Fibroblast of skin of left biceps (primary cell): ENCODE measurements around the gene ERBB2.
A peak's percentile ranks its signal among the peaks of the same experiment; 100 is the strongest.

Experiments used
- DNase-seq, 2 experiments: peaks; one replicate each; pipeline ENCODE4 v3.0.0-alpha.2; 2013; ENCODE audit warnings: low read depth in 2 of 2

The ERBB2 gene

GRCh38 chr17:39665642-39666224 is 34.1 kb upstream of the ERBB2 start:
- DNase-seq = no peak

- DNase-seq = no peak
These were observed 33.6 kb upstream of the ERBB2 start for GRCh38 chr17:39666231-39666600.

GRCh38 chr17:39666601-39667261 is 33.1 kb upstream of the ERBB2 start:
- DNase-seq = no peak

GRCh38 chr17:39667262-39667944 is 32.5 kb upstream of the ERBB2 start:
- DNase-seq = no peak

GRCh38 chr17:39667945-39668924 is 31.6 kb upstream of the ERBB2 start, which contains the start of gene PNMT:
Gene PNMT, plus strand, starts transcription at chr17:39668453. Its CDS starts 23 bp downstream, at chr17:39668476.
- DNase-seq = peak in 1 of 2 experiments; percentile 5

GRCh38 chr17:39669897-39670735 is 29.7 kb upstream of the ERBB2 start:
- DNase-seq = no peak

- DNase-seq = no peak
These were observed 29.1 kb upstream of the ERBB2 start for GRCh38 chr17:39670746-39671145.

GRCh38 chr17:39671651-39672521 is 28.0 kb upstream of the ERBB2 start:
- no peak for DNase-seq

- no peak for DNase-seq
These were observed 27.1 kb upstream of the ERBB2 start for GRCh38 chr17:39672522-39673334.

- no peak for DNase-seq
These were observed 26.4 kb upstream of the ERBB2 start for GRCh38 chr17:39673335-39674081.

- no peak for DNase-seq
These were observed 25.7 kb upstream of the ERBB2 start for GRCh38 chr17:39674179-39674578.

GRCh38 chr17:39674702-39675389 is 25.0 kb upstream of the ERBB2 start:
- no peak for DNase-seq

- no peak for DNase-seq
These were observed 24.3 kb upstream of the ERBB2 start for GRCh38 chr17:39675390-39676082.

GRCh38 chr17:39676198-39676819 is 23.6 kb upstream of the ERBB2 start:
- DNase-seq = no peak

GRCh38 chr17:39677072-39677471 is 22.8 kb upstream of the ERBB2 start:
- DNase-seq = no peak

GRCh38 chr17:39677542-39678339 is 22.1 kb upstream of the ERBB2 start:
- no peak for DNase-seq
